ENCODE data around the gene SEC11A.

SEC11A gene

DNA sequence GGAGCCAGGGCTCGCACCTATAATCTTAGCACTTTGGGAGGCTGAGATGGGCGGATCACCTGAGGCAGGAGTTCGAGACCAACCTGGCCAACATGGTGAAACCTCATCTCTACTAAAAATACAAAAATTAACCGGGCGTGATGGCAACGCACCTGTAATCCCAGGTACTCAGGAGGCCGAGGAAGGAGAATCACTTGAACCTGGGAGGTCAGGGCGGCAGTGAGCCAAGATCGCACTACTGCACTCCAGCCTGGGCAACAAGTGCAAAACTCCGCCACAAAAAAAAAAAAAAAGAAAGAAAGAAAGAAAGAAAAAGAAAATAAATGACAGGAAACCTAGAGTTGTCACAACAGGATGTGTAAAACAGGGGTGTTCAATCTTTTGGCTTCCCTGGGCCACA is 54.9 kb downstream of the SEC11A start:
- Histone ChIP-seq H3K27ac (ENCODE audit: insufficient read depth in 1 of 2, low read depth in 1 of 2, low read length in 2 of 2, poor library complexity in 1 of 2, severe bottlenecking in 2 of 2) (no peak overlapping the region), H3K4me3 (ENCODE audit: control insufficient read depth in 1 of 7, extremely low read depth in 1 of 7, insufficient read depth in 4 of 7, low read depth in 2 of 7, low read length in 6 of 7) (no peak overlapping the region), H3K4me1 (ENCODE audit: control extremely low read depth in 1 of 4, control insufficient read depth in 4 of 4, insufficient read depth in 4 of 4, low read length in 3 of 4) (peaks cover 0 to 23% (median 13%) of the 10 kb centered on the region in 4 experiments), H3K27me3 (replicated peaks in 2 of 5; ENCODE audit: control insufficient read depth in 4 of 5, insufficient read depth in 5 of 5, low read length in 4 of 5) (no peaks in the 10 kb centered on the region), H3K36me3 (ENCODE audit: control insufficient read depth in 4 of 4, insufficient read depth in 4 of 4, low read length in 3 of 4) (peaks cover 3 to 9% (median 8%) of the 10 kb centered on the region in 4 experiments), H3K9me3 (ENCODE audit: control extremely low read depth in 1 of 5, control insufficient read depth in 4 of 5, insufficient read depth in 2 of 5, low read depth in 1 of 5, low read length in 4 of 5) (no peaks in the 10 kb centered on the region)
- ChIA-PET CTCF (interaction anchor here (1.1 to 2.0 kb wide), 3 partner anchors 9 to 74 kb away, joined by 4 to 5 read pairs (median 4); no protein-coding TSS in a partner anchor), POLR2A (interaction anchor here (0.7 kb wide), 1 partner anchor 125 kb away, joined by 3 read pairs; no protein-coding TSS in a partner anchor)
- DNase-seq = no peak
- WGBS (ENCODE audit: insufficient coverage) = 100% methylated on average over 4 of the region's 10 CpGs

DNA sequence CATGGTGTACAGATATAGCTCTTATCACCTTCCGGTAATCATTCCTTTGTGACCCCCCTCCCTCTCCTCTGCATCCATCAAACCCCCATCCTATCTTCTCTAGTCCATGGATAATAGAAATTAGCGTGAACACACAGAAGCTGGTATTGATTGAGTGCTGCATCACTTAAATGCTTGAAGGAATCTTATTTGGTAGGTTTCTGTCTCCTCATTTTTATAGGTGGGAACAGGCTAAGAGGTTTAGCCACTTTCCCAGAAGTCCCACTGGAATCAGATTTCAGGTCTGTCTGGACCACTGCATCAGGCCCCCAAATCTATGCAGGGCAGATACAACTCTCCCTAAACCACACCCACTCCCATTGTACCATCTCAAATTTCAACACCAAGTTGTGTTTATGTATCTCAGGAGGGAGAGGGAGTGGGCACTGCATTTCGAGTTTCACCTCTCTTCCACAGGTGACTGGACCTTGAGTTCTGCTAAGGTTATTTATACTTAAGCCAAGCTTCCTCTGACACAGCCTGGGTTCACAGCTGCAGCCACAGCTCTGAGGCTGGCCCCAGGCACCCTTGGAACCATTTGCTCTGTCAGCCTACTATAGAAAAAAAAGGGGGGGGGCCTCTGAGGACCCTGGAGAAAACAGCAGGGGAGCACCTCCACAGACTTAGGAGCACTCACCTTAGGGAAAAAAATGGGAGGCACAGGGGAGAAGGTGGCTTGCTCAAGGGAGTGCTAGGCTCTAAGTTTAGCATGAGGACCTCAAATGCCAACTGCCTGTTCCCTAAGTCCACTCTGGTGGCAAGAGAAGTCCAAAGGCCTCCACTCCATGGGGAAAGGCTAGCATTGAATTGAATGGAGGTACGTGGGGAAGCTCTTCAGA is 55.8 kb downstream of the SEC11A start:
- Histone ChIP-seq H3K27ac (ENCODE audit: insufficient read depth in 1 of 2, low read depth in 1 of 2, low read length in 2 of 2, poor library complexity in 1 of 2, severe bottlenecking in 2 of 2) (no peak overlapping the region), H3K27me3 (replicated peaks in 2 of 5; ENCODE audit: control insufficient read depth in 4 of 5, insufficient read depth in 5 of 5, low read length in 4 of 5) (no peaks in the 10 kb centered on the region), H3K4me1 (ENCODE audit: control extremely low read depth in 1 of 4, control insufficient read depth in 4 of 4, insufficient read depth in 4 of 4, low read length in 3 of 4) (peaks cover 0 to 25% (median 15%) of the 10 kb centered on the region in 4 experiments), H3K9me3 (ENCODE audit: control extremely low read depth in 1 of 5, control insufficient read depth in 4 of 5, insufficient read depth in 2 of 5, low read depth in 1 of 5, low read length in 4 of 5) (no peaks in the 10 kb centered on the region), H3K4me3 (ENCODE audit: control insufficient read depth in 1 of 7, extremely low read depth in 1 of 7, insufficient read depth in 4 of 7, low read depth in 2 of 7, low read length in 6 of 7) (no peak overlapping the region), H3K36me3 (ENCODE audit: control insufficient read depth in 4 of 4, insufficient read depth in 4 of 4, low read length in 3 of 4) (peaks cover 0 to 4% (median under 1%) of the 10 kb centered on the region in 4 experiments)
- ChIA-PET CTCF (interaction anchor here (1.1 to 2.0 kb wide), 6 partner anchors 9 to 75 kb away, joined by 3 to 11 read pairs (median 4); no protein-coding TSS in a partner anchor), POLR2A (no interaction called here)
- DNase-seq = no peak
- WGBS (ENCODE audit: insufficient coverage) = 50% methylated on average over 1 of the region's 4 CpGs

DNA sequence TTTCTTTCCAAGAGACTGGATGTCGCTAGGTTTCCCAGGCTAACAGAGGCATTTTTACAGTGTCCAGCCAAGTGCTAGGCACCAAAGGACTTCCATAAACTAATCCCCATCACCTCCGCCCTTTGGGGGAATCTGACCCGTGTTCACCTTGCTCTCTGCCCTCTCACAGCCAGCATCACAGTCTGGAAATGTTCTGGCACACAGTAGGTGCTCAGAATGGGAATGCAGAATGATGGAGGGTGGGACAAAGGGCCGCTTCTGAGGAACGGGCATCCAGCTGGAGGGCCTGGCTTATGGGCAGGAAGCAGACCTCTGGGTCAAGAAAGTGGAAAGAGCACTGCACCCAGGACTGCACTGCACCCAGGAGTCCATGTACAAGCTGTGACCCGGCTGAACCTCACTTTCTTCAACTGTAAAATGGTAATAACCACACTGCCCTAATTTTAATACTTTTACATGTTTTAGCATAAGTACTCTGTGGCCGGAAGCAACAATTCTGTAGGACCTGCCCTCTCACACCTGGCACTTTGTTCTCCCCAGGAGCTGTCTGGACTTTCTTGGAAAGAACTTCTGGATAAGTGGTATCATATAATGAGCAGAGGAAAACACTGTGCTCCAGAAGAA is 57.0 kb downstream of the SEC11A start:
- POLR2A ChIA-PET = interaction anchor here (0.6 to 0.7 kb wide), 3 partner anchors 11 to 58 kb away, joined by 3 to 5 read pairs (median 3); no protein-coding TSS in a partner anchor
- Histone ChIP-seq H3K4me1 (ENCODE audit: control extremely low read depth in 1 of 4, control insufficient read depth in 4 of 4, insufficient read depth in 4 of 4, low read length in 3 of 4) (peaks cover 4 to 31% (median 20%) of the 10 kb centered on the region in 4 experiments), H3K9me3 (ENCODE audit: control extremely low read depth in 1 of 5, control insufficient read depth in 4 of 5, insufficient read depth in 2 of 5, low read depth in 1 of 5, low read length in 4 of 5) (no peaks in the 10 kb centered on the region), H3K27ac (ENCODE audit: insufficient read depth in 1 of 2, low read depth in 1 of 2, low read length in 2 of 2, poor library complexity in 1 of 2, severe bottlenecking in 2 of 2) (peak overlapping the region in 1 of 2 experiments; percentile 77), H3K36me3 (ENCODE audit: control insufficient read depth in 4 of 4, insufficient read depth in 4 of 4, low read length in 3 of 4) (peaks cover 0 to 2% (median 0%) of the 10 kb centered on the region in 4 experiments), H3K27me3 (replicated peaks in 2 of 5; ENCODE audit: control insufficient read depth in 4 of 5, insufficient read depth in 5 of 5, low read length in 4 of 5) (no peaks in the 10 kb centered on the region), H3K4me3 (ENCODE audit: control insufficient read depth in 1 of 7, extremely low read depth in 1 of 7, insufficient read depth in 4 of 7, low read depth in 2 of 7, low read length in 6 of 7) (peak overlapping the region; percentile 15 to 82 (median 65))
- WGBS (ENCODE audit: insufficient coverage) = 30% methylated on average over 3 of the region's 7 CpGs
- CTCF ChIA-PET = interaction anchor here (0.6 to 2.0 kb wide), 15 partner anchors 8 to 265 kb away, joined by 3 to 11 read pairs (median 4); partner anchors contain the start of gene ZSCAN2
- DNase-seq = no peak

DNA sequence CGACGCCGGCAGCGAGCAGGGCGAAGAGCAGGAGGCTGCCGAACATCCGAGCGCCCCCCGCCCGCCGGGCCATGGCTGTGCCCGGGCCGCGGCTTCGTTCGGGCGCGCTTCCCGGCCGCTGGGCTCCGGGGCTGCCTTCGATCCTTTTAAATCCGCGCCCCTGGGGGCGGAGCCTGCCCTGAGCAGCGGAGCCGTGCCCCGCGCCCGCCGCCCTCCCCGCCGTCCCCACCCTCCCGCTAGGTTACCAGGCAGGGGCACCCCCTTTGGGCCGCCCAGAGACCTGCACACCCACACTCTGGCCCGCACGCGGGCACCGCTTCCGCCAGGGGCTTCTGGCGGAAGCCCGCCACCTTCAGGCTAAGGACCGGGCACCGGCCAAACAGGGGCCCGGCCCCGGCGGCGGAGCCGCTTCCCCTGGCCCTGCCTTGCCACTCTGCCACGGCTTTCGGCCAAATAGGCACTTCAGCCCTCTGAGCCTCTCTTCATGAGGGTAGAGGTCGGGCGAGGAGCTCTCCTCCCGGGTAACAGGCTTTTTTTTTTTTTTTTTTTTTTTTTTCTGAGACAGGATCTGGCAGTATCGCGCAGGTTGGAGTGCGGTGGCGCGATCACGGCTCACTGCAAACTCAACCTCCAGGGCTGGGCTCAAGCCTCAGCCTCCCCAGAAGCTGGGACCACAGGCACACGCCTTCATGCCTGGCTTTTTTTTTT is 57.7 kb downstream of the SEC11A start, which contains the start of gene NMB:
Gene NMB, minus strand, starts transcription at position 120 of the 708 bp plus-strand sequence. Its CDS starts 47 bp downstream, at position 73.
- H3K27ac ChIP-seq (ENCODE audit: insufficient read depth in 1 of 2, low read depth in 1 of 2, low read length in 2 of 2, poor library complexity in 1 of 2, severe bottlenecking in 2 of 2) = peak within 1 kb of the TSS in 1 of 2 experiments; percentile 77
- no peaks in the 10 kb centered on the region for H3K27me3 ChIP-seq (replicated peaks in 2 of 5; ENCODE audit: control insufficient read depth in 4 of 5, insufficient read depth in 5 of 5, low read length in 4 of 5)
- H3K36me3 ChIP-seq (ENCODE audit: control insufficient read depth in 4 of 4, insufficient read depth in 4 of 4, low read length in 3 of 4) = peaks cover 0 to 2% (median 0%) of the 10 kb centered on the region in 4 experiments
- no peaks in the 10 kb centered on the region for H3K9me3 ChIP-seq (ENCODE audit: control extremely low read depth in 1 of 5, control insufficient read depth in 4 of 5, insufficient read depth in 2 of 5, low read depth in 1 of 5, low read length in 4 of 5)
- DNase-seq = peak; percentile 95 to 98 (median 97)
- peaks cover 8 to 37% (median 25%) of the 10 kb centered on the region in 4 experiments for H3K4me1 ChIP-seq (ENCODE audit: control extremely low read depth in 1 of 4, control insufficient read depth in 4 of 4, insufficient read depth in 4 of 4, low read length in 3 of 4)
- POLR2A ChIA-PET = interaction anchor here (0.7 kb wide), 2 partner anchors 48 to 58 kb away, joined by 3 to 5 read pairs; no protein-coding TSS in a partner anchor
- WGBS (ENCODE audit: insufficient coverage) = under 1% methylated on average over 23 of the region's 61 CpGs
- CTCF ChIA-PET = interaction anchor here (0.6 to 5.0 kb wide), 13 partner anchors 8 to 266 kb away, joined by 3 to 28 read pairs (median 4); partner anchors contain the start of gene ZSCAN2
- peak within 1 kb of the TSS; percentile 30 to 82 (median 65) for H3K4me3 ChIP-seq (ENCODE audit: control insufficient read depth in 1 of 7, extremely low read depth in 1 of 7, insufficient read depth in 4 of 7, low read depth in 2 of 7, low read length in 6 of 7)

DNA sequence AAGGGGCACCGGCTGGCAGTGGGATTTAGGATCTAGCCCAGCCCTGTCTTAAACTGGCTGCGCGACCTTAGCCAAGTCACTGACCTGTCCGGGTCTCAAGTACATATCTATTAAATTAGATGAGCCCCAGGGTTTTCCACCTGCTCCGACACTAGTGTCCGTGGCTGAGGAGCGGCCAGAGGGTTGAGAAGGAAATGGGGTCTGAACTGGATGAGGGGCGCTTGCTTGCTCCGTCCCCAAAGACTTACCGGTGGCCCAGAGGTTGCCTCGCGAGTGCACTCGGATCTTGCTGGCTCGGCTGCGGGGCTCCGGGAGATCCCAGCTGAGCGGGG is 58.2 kb downstream of the SEC11A start:
- 35% methylated on average over 16 of the region's 17 CpGs for WGBS (ENCODE audit: insufficient coverage)
- no peaks in the 10 kb centered on the region for H3K9me3 ChIP-seq (ENCODE audit: control extremely low read depth in 1 of 5, control insufficient read depth in 4 of 5, insufficient read depth in 2 of 5, low read depth in 1 of 5, low read length in 4 of 5)
- H3K27me3 ChIP-seq (replicated peaks in 2 of 5; ENCODE audit: control insufficient read depth in 4 of 5, insufficient read depth in 5 of 5, low read length in 4 of 5) = no peaks in the 10 kb centered on the region
- no peak for DNase-seq
- peaks cover 0 to 2% (median under 1%) of the 10 kb centered on the region in 4 experiments for H3K36me3 ChIP-seq (ENCODE audit: control insufficient read depth in 4 of 4, insufficient read depth in 4 of 4, low read length in 3 of 4)
- peak overlapping the region in 1 of 2 experiments; percentile 3 for H3K27ac ChIP-seq (ENCODE audit: insufficient read depth in 1 of 2, low read depth in 1 of 2, low read length in 2 of 2, poor library complexity in 1 of 2, severe bottlenecking in 2 of 2)
- CTCF ChIA-PET = interaction anchor here (1.2 to 5.0 kb wide), 4 partner anchors 26 to 58 kb away, joined by 3 to 28 read pairs (median 6); partner anchors contain the start of gene ZSCAN2
- POLR2A ChIA-PET = interaction anchor here (0.6 kb wide), 1 partner anchor 41 kb away, joined by 3 read pairs; no protein-coding TSS in a partner anchor
- H3K4me1 ChIP-seq (ENCODE audit: control extremely low read depth in 1 of 4, control insufficient read depth in 4 of 4, insufficient read depth in 4 of 4, low read length in 3 of 4) = peaks cover 9 to 42% (median 28%) of the 10 kb centered on the region in 4 experiments
- H3K4me3 ChIP-seq (ENCODE audit: control insufficient read depth in 1 of 7, extremely low read depth in 1 of 7, insufficient read depth in 4 of 7, low read depth in 2 of 7, low read length in 6 of 7) = peak overlapping the region; percentile 30 to 82 (median 65)

DNA sequence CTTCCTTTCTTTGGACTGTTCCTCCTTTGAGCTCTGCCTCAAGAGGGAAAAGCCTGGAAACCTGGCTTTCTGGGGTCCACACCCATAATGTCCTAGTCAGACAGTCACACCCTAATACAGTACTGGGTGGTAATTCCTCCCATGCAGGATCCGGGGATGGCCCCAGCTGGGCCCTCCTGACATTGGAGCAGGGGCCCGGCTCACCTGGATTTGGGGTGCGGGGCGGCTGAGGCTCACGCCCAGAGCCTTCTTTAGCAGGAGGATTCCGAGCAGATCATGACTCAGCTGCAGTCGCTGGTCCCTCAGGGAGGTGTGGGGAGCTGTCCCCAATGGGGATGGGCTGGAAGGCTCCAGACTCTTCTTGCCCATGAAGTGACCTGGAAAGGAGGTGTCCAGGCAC is 59.0 kb downstream of the SEC11A start:
- WGBS (ENCODE audit: insufficient coverage) = 95% methylated on average over 5 of the region's 7 CpGs
- Histone ChIP-seq H3K27ac (ENCODE audit: insufficient read depth in 1 of 2, low read depth in 1 of 2, low read length in 2 of 2, poor library complexity in 1 of 2, severe bottlenecking in 2 of 2) (no peak overlapping the region), H3K9me3 (ENCODE audit: control extremely low read depth in 1 of 5, control insufficient read depth in 4 of 5, insufficient read depth in 2 of 5, low read depth in 1 of 5, low read length in 4 of 5) (no peaks in the 10 kb centered on the region), H3K4me3 (ENCODE audit: control insufficient read depth in 1 of 7, extremely low read depth in 1 of 7, insufficient read depth in 4 of 7, low read depth in 2 of 7, low read length in 6 of 7) (no peak overlapping the region), H3K27me3 (replicated peaks in 2 of 5; ENCODE audit: control insufficient read depth in 4 of 5, insufficient read depth in 5 of 5, low read length in 4 of 5) (no peaks in the 10 kb centered on the region), H3K36me3 (ENCODE audit: control insufficient read depth in 4 of 4, insufficient read depth in 4 of 4, low read length in 3 of 4) (peaks cover 0 to 6% (median 3%) of the 10 kb centered on the region in 4 experiments), H3K4me1 (ENCODE audit: control extremely low read depth in 1 of 4, control insufficient read depth in 4 of 4, insufficient read depth in 4 of 4, low read length in 3 of 4) (peaks cover 14 to 44% (median 31%) of the 10 kb centered on the region in 4 experiments)
- peak in 1 of 3 donors; percentile 7 for DNase-seq
- ChIA-PET CTCF (interaction anchor here (1.2 to 5.0 kb wide), 5 partner anchors 39 to 271 kb away, joined by 3 to 28 read pairs (median 8); partner anchors contain the start of gene ZSCAN2), POLR2A (no interaction called here)

Measured in common myeloid progenitor, CD34-positive (primary cell).